NCI-H2171 treated with DMSO at 0.1 percent for 48 hours (cell line): ENCODE results near the gene RAP1A.
"Not testable (repeated sequence)": the region's sequence is repeated elsewhere in the genome, so short reads cannot be mapped to it uniquely, and the experiment has no call there.

ENCODE experiments used
- DNase-seq: peaks from one replicate; lab custom pipeline; 2025; lab: John Stamatoyannopoulos, UW

Gene RAP1A

DNA sequence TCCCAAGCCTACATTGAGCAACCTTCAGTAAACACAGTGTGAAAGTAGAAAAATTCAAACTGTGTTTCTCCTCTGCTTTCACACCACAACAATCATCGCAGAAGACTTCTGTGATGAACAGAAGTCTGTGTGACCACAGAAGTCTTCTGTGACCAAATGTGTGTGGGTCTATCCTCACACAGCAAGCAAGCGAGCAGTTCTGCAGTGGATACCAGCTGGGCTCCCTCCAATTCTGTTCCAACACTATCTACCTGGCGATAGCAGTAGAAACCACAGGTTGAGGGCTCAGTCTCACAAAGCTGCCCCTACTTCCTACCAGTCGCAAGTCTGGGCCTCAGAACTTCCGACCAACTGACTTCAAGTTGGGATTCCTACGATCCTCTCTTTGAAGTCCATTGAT lies 21.0 kb upstream of the RAP1A start:
- no peak for DNase-seq

- DNase-seq = no peak
These were observed 19.6 kb upstream of the RAP1A start for GRCh38 chr1:111599781-111600693.

GRCh38 chr1:111600886-111601386 lies 18.7 kb upstream of the RAP1A start:
- no peak for DNase-seq

GRCh38 chr1:111602302-111602701 lies 17.3 kb upstream of the RAP1A start:
- no peak for DNase-seq

DNA sequence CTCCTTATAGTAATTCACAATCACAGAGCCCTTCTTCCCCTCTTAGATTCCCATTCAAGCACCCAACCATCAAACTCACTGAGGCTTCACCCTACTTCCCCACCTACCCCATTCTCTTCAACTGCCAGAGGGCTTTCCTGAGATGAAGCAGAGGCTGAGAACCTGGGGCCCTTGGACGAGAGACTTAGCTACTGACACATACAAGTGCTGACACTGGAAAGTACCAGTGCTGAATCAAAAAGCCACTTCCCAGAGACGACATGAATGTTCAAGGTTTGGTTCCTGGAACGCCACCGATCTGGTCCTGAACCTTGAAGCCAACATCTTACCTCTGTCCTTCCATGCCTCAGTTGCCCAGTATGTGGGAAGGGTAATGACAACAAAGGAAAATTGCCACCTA lies 16.6 kb upstream of the RAP1A start:
- DNase-seq = no peak

- DNase-seq = no peak
These were observed 15.6 kb upstream of the RAP1A start for GRCh38 chr1:111603979-111604378.

DNA sequence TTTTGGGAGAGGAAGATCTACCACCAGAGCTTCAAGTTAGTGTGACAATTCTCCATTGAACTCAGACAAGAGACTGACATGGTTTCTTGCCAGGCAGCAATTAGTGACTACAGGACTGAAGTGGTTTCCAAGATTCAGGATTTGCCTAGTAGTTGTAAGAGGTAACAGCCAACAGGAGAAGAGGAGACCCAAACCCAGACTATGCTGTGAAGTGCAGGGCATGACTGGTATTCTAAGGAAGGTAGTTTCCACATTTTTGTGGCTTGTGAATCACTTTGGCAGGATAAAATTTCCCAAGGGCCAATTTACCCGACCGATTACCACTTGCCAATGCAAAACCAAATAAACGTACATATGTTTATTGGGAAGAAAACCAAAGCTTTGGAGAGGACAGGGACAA lies 14.7 kb upstream of the RAP1A start:
- DNase-seq = no peak

DNA sequence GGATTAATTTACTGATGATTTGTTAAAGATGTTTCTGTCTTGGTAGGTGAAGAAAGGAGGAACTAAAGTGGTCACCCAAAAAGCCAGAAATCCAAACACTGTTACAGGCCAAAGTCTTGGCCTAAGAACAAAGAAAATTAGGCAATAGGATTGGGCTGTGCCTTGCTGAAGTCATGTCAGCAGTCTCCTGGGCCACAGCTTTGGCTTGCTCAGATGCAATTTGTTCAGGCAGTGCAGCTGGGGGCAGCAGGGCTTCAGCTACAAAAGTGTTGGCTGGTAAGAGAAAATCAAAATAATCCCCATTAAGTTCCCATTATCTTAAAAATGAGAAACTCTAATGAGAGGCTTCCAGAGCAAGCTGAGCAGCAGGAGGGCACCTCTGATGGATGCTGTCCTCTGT lies 14.0 kb upstream of the RAP1A start:
- DNase-seq = no peak

GRCh38 chr1:111606457-111607215 lies 13.0 kb upstream of the RAP1A start:
- DNase-seq = not testable (repeated sequence)

DNA sequence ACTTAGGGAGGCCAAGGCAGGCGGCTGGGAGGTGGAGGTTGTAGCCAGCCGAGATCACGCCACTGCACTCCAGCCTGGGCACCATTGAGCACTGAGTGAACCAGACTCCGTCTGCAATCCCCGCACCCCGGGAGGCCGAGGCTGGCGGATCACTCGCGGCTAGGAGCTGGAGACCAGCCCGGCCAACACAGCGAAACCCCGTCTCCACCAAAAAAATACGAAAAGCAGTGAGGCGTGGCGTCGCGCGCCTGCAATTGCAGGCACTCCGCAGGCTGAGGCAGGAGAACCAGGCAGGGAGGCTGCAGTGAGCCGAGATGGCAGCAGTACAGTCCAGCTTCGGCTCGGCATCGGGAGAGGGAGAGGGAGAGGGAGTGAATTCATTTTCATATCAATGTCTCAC lies 11.1 kb upstream of the RAP1A start:
- DNase-seq = not testable (repeated sequence)

DNA sequence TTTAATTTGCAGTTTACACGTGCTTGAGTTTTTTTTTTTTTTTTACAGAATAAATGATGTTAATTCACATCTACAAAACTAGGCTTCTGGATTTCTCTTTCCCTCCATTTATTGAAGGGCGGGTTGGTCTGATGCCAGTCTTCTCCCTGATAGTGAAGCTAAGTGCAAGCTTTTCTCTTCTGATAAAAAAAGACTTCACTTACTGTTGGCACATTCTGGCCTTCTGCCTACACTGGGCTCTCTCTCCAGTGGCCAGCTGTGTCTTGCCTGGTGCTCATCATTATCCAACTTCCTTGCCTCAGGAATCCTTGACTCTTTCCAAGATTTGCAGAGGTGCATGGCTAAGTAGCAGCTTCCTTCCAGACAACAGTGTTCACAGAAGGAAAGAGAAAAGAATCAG lies 7.6 kb upstream of the RAP1A start:
- no peak for DNase-seq

DNA sequence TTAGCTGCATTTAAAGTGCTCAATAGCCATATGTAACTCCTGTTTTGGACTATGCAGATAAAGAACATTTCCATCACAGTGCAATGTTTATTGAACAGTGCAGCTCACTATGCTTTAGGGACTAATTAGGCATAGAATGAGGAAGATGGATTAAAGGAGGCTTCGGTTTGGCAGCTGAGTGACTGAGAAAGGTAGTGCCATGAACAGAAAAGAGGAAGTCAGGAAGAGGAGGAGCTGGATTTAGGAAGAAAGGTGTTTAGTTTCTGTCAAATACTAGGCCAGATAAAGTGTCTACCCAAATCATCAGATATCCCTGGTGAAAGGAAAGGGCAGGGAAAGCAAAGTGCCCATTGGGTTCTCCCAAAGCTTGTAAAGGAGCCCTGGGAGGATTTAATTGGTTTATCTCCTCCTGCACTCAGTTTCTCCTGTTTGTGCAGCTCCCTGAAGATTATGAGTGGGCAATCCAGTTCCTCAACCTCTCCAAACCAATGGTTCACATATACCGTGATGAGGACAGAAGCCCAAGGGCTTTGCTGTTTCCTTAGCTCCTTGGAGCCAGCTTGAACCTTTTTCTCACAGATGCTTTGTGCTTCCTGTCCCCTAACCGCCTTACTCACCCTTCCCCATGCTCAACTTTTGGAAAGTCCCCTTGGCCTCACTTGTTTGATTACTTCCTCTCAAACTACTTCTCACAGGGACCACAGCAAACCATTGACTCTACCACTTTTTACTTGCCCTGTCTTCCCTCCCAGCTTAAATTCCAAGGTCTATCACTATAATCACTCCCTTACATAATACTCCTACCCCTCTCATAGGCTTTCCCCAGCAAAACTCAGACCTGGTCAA lies 3.5 kb upstream of the RAP1A start:
- no peak for DNase-seq

- no peak for DNase-seq
These were observed 1.5 kb upstream of the RAP1A start for GRCh38 chr1:111618081-111618480.

DNA sequence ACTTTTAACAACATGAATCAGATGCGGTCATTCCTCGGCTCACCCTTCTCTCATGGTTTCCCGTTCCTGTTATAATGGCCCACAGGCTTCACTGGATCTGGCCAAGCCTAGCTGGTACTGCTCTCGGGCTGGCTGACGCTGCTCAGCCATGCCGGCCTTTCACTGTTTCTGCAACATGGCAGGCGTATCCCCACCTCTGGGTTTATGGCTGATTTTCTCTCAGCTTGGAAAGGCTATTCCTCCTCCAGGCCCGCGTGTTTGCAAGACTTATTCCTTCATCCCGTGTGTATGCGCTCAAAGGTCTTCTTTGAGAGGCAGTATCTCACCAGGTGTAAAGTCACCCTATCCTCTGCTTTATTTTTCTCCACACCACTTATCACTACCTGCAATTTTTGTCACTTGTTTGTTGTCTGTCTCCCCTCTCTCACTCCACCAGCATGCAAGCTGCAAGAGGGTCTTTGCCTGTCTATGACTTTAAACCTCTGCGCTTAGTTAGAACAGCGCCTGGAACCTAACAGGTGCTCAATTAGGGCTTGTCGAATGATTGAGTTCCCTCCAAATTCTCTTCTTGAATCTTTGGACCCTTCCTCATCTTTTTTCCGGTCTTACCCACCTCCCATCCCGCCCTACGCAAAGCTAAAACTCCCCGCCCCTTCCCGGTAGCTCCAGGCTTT lies 491 bp upstream of the RAP1A start:
- DNase-seq = no peak

DNA sequence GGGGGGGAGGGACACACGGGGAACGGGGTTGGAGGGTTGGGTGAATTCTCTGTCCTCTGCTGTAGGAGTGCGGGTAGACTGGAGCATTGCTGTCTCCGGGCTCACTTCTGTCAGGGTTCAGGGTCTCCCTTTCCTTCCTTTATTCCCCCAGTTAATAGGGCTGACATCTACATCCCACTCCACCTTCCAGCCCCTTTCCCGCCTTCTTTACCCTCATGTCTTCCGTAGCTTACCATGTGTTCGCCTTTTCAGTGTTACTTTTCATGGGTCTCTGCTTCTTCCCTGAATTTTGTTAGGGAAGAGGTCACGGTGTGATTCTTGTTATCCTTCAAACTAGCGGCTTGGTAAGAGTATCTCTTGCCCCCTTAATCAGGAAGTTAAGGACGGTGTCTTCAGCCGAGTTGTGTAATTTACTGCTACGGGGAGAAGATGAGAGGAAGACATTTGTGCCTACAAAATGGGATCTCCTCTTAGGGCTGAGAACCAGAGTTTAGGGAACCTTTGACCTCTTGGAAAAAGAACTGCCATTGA lies 917 bp downstream of the RAP1A start:
- peak; percentile 6 for DNase-seq

DNA sequence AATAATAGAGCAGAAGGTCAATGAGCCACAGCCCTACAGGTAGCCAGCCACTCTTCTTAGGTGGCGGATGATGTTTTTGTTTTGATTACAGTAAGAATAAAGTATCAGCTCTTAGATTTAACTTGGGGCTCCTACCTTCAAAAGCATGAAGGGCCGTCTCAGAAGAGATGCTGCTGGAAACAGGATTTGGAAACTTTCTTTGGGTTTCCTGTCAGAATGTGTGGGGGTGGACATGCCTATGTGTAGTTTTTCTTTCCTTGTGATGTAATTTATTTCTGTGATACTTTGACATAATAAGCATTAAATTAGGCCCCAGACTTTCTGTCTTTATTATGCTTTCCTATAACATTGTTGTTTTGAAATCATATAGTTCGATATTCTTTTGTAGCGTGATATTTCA lies 1.5 kb downstream of the RAP1A start:
- no peak for DNase-seq

DNA sequence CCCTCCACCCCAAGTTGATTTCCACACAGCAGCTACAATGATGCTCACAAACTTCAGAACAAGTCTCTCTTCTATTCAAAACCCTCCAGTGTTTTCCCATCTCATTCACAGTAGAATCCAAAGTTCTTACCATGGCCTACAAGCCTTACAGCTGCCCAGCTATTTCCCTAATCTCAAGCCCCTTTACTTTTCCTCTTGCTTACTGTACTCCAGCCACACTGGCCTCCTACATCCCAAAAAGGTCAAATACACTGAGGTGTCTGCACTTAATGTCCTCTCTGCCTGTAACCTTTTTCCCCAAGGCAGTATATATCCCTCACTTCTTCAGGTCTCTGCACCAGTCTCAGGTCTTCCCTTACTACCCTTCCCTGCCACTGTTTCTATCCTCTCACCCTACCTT lies 2.6 kb downstream of the RAP1A start:
- DNase-seq = no peak

DNA sequence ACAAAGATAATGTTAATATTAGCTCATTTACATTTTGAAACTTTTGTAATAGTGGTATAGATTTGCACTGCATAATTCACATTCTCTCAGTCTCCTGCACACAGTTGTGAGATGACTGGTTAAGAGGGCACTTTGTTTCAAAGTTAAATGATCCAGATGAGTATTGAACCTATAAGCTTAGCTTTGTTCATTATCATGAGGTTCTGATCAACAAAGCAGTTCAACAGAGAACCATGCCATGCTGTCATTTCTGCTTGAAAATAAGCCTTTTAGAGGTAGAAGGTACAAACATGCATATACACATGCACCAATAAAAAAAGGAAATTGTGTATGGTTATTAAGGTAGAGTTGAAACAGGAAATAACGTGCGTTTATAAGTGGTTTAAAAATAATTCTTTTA lies 4.8 kb downstream of the RAP1A start:
- DNase-seq = no peak

DNA sequence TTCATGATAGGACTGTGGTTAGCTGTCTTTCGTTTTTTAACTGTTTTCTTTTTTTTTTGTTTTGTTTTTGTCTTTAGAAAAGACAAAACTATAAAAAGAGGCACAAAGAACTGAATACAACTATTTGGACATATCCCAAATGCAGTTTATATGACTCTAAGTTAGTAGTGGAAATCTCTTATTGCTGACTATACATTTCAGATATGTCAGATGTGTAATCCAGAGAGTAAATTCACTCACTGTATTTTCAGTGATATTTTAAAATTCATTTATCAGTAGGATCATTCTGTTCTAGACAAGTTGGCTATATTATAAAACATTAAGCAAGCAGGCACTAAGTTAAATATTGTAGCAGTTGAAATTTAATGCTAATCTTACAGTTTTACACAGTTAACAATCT lies 5.7 kb downstream of the RAP1A start:
- no peak for DNase-seq

GRCh38 chr1:111628153-111628552 lies 8.6 kb downstream of the RAP1A start:
- no peak for DNase-seq

DNA sequence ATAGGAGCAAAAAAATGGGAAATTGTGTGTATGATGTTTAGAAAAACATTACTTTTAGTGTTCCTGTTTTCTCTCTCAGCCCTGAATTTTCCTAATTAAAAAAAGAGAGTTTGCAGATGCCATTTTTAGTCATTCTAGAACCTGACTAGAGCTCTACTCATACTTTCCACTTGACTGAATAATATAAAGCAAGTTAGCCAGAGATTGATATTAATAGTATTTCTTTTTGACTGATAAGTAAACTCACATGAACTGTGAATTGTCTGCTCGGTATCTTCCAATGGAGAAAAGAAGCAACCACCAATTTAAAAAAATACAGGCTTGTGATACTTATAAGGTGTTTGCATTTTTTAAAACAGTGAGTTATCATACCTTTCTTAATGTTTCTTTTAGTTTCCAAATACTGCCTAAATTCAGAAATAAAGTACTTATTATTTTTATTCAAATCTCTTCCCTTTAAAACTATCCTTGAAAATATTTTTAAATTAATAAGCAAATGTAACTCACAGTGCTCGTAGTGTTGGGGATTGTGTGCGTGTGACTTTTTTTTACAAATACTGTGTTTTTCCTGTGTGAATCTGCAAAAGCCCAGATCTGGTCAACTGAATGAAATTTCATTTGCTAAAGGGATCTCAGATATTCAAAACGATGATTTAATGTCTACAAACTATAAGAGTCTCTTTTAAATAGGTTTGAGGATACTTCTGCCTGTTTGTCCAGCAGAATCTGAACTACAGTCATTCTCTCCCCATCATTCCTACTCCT lies 9.8 kb downstream of the RAP1A start:
- DNase-seq = no peak
